ENCODE measurements around the gene RNF34. TPM values are rescaled to one million over a fixed set of nuclear protein-coding genes. Genes with fewer than 3 reads are reported as not detected.

The RNF34 gene
- total and polyA plus RNA-seq, 2 of the 13 experiments (the other 11 are each of a cell fraction or from before 2014, with no cell fraction given) = 36.8 to 53.2 TPM

GRCh38 chr12:121392325-121392716 lies 7.6 kb upstream of the RNF34 start:
- no peak overlapping the region for H3K27ac ChIP-seq (ENCODE audit: extremely low read length, insufficient read depth, low read length)
- in situ Hi-C loops (cut with HindIII; ENCODE audit: extremely low pct_ligation_motif_present, low pct_unique_long_range_greater_than_20kb) (no loop called here), intact Hi-C loops (cut with micrococcal nuclease; ENCODE audit: unreplicated experiment) (no loop called here)
- no peak overlapping the region for H2AFZ ChIP-seq (ENCODE audit: low read length)
- no peak overlapping the region for H3K4me3 ChIP-seq (replicated peaks in 1 of 3; ENCODE audit: insufficient read depth in 1 of 3, low read depth in 2 of 3, low read length in 3 of 3)
- 91% methylated on average over 3 of the region's 3 CpGs for WGBS (ENCODE audit: low lambda C conversion rate)
- no peaks in the 10 kb centered on the region for H3K27me3 ChIP-seq (ENCODE audit: control insufficient read depth in 1 of 2, insufficient read depth in 2 of 2, low read length in 2 of 2)
- H3K9ac ChIP-seq (ENCODE audit: insufficient read depth, low read depth, low read length) = no peak overlapping the region
- no peaks in the 10 kb centered on the region for H4K20me1 ChIP-seq (ENCODE audit: insufficient read depth, low read length)
- no peaks in the 10 kb centered on the region for H3K79me2 ChIP-seq (ENCODE audit: insufficient read depth, low read length)
- BruUV-seq (replicated peaks) = no TSS peak
- H3K9me3 ChIP-seq (ENCODE audit: low read length) = no peaks in the 10 kb centered on the region
- ChIA-PET POLR2A (interaction anchor here (0.8 to 1.7 kb wide), 2 partner anchors 8 to 15 kb away, joined by 3 to 9 read pairs; partner anchors contain the start of gene RNF34), CTCF (ENCODE audit: low intra/inter-chr PET ratio, low total read pairs) (no interaction called here)
- no peak for ATAC-seq
- TF ChIP-seq ZNF543 (CRISPR knock-in tag; IDR thresholded peaks at IDR 0.05) (no peak), ZSCAN30 (CRISPR knock-in tag; IDR thresholded peaks at IDR 0.05) (no peak), MNT (IDR thresholded peaks at IDR 0.05) (no peak), AKAP8 (CRISPR knock-in tag; IDR thresholded peaks at IDR 0.05) (no peak), RXRB (CRISPR knock-in tag; IDR thresholded peaks at IDR 0.05; ENCODE audit: borderline replicate concordance) (no peak), ZKSCAN8 (CRISPR knock-in tag; IDR thresholded peaks at IDR 0.05; ENCODE audit: borderline replicate concordance) (no peak), ZNF484 (CRISPR knock-in tag; IDR thresholded peaks at IDR 0.05; ENCODE audit: borderline replicate concordance, low read depth) (no peak), IRX3 (CRISPR knock-in tag; IDR thresholded peaks at IDR 0.05; ENCODE audit: borderline replicate concordance, low read depth) (no peak), FOXP1 (IDR thresholded peaks at IDR 0.05) (no peak), FOXP1 (CRISPR knock-in tag; IDR thresholded peaks at IDR 0.05) (no peak), ZBED4 (CRISPR knock-in tag; IDR thresholded peaks at IDR 0.05; ENCODE audit: borderline replicate concordance) (no peak), ZNF451 (CRISPR knock-in tag; IDR thresholded peaks at IDR 0.05) (no peak), TERF1 (CRISPR knock-in tag; IDR thresholded peaks at IDR 0.05) (no peak)
- H3K4me1 ChIP-seq (ENCODE audit: insufficient read depth, low read length) = peaks cover 15% of the 10 kb centered on the region
- no peak for DNase-seq (ENCODE audit: low spot score)
- FAIRE-seq = no peak
- H3K4me2 ChIP-seq (ENCODE audit: low read depth, low read length) = no peak overlapping the region
- no peaks in the 10 kb centered on the region for H3K36me3 ChIP-seq (replicated peaks in 1 of 2; ENCODE audit: control insufficient read depth in 1 of 2, insufficient read depth in 2 of 2, low read length in 2 of 2)
